OCI-LY1 (cell line): ENCODE data around the gene PSMD5.
A peak's percentile ranks its signal among the peaks of the same experiment; 100 is the strongest.

Experiments used
- H2AFZ ChIP-seq: fragments of 200-600 bp; sonication (generic), shearing (Covaris generic); 2 replicates; pipeline ENCODE4 v1.6.0; 2014; ENCODE audit warnings: antibody characterized with exemption, mild to moderate bottlenecking, low read length
- H3F3A ChIP-seq: fragments of 200-600 bp; sonication (generic), shearing (Covaris generic); 2 replicates; pipeline ENCODE4 v1.6.0; 2014; ENCODE audit warnings: mild to moderate bottlenecking, antibody characterized with exemption, low read length, moderate library complexity; ENCODE audit not compliant: insufficient read depth
- H3K27ac ChIP-seq: fragments of 200-600 bp; sonication (generic); 2 replicates; pipeline ENCODE4 v1.5.1; 2014; ENCODE audit warnings: low read length, mixed run types, mild to moderate bottlenecking, low read depth; ENCODE audit not compliant: poor library complexity, severe bottlenecking
- H3K27me3 ChIP-seq: fragments of 200-600 bp; sonication (generic); 2 replicates; pipeline ENCODE4 v1.6.0; 2014; ENCODE audit warnings: antibody characterized with exemption, mild to moderate bottlenecking, low read length, moderate library complexity; ENCODE audit not compliant: insufficient read depth
- H3K36me3 ChIP-seq: fragments of 200-600 bp; sonication (generic); 2 replicates; pipeline ENCODE4 v1.6.1; 2014; ENCODE audit warnings: mild to moderate bottlenecking, antibody characterized with exemption, low read length, moderate library complexity, mixed read lengths; ENCODE audit not compliant: insufficient read depth
- H3K4me1 ChIP-seq: fragments of 200-600 bp; sonication (generic); 2 replicates; pipeline ENCODE4 v1.5.1; 2014; ENCODE audit warnings: mild to moderate bottlenecking, low read length, moderate library complexity; ENCODE audit not compliant: insufficient read depth, severe bottlenecking
- H3K4me2 ChIP-seq: fragments of 200-600 bp; sonication (generic), shearing (Covaris generic); 2 replicates; pipeline ENCODE4 v1.6.1; 2014; ENCODE audit warnings: low read length
- H3K4me3 ChIP-seq: fragments of 200-600 bp; sonication (generic); 2 replicates; pipeline ENCODE4 v1.5.1; 2014; ENCODE audit warnings: low read length, low read depth, mild to moderate bottlenecking, mixed read lengths; ENCODE audit not compliant: poor library complexity, severe bottlenecking
- H3K79me2 ChIP-seq: fragments of 200-600 bp; shearing (Covaris generic); 2 replicates; pipeline ENCODE4 v1.6.1; 2016; ENCODE audit warnings: mixed run types, low read length, mixed read lengths; ENCODE audit not compliant: insufficient read depth
- H3K9ac ChIP-seq: fragments of 200-600 bp; sonication (generic), shearing (Covaris generic); 2 replicates; pipeline ENCODE4 v1.6.1; 2014; ENCODE audit warnings: mild to moderate bottlenecking, low read length, mixed read lengths
- H3K9me2 ChIP-seq: fragments of 200-600 bp; sonication (generic), shearing (Covaris generic); 2 replicates; pipeline ENCODE4 v1.6.1; 2014; ENCODE audit warnings: low read depth, mild to moderate bottlenecking, low read length, mixed read lengths
- H3K9me3 ChIP-seq: fragments of 200-600 bp; shearing (Covaris generic); 2 replicates; pipeline ENCODE4 v1.6.1; 2014; ENCODE audit warnings: low read length, mixed read lengths
- H4K20me1 ChIP-seq: fragments of 200-600 bp; sonication (generic), shearing (Covaris generic); 2 replicates; pipeline ENCODE4 v1.6.0; 2016; ENCODE audit warnings: mild to moderate bottlenecking, low read length; ENCODE audit not compliant: insufficient read depth
- EZH2 ChIP-seq: fragments of 200-600 bp; sonication (generic), shearing (Covaris generic); IDR thresholded peaks from 2 replicates; pipeline ENCODE4 v1.8.0; 2017; ENCODE audit warnings: borderline replicate concordance, mixed run types, mild to moderate bottlenecking, antibody characterized with exemption, low read length, moderate library complexity, mixed read lengths
- TF ChIP-seq, protein P1 (sequence below): fragments of 200-600 bp; sonication (generic), shearing (Covaris generic); IDR thresholded peaks from 2 replicates; pipeline ENCODE4 v1.5.1; 2017; ENCODE audit warnings: mild to moderate bottlenecking, antibody characterized with exemption, low read length, moderate library complexity, mixed read lengths

PSMD5 gene

DNA sequence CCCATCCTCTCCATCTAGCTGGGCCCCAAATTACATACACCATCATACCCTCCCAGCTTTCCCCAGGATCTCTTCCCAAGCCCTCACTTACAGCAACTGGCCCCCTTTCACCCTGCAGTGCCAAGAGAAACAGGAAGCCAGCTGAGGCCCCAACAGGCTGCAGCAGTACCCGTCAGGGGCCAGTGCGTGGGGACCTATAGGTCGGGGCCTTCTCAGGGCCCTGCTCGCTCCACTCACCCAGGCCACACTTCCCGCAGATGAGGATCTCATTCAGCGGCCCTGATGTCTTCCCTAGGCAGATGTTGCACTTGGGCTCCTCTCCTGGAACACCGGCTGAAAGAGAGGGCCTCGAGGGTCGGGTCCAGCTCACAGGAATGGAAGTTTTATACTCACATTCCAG lies 27.5 kb upstream of the PSMD5 start:
- no peak for TF ChIP-seq EZH2
- TF ChIP-seq, protein P1, sequence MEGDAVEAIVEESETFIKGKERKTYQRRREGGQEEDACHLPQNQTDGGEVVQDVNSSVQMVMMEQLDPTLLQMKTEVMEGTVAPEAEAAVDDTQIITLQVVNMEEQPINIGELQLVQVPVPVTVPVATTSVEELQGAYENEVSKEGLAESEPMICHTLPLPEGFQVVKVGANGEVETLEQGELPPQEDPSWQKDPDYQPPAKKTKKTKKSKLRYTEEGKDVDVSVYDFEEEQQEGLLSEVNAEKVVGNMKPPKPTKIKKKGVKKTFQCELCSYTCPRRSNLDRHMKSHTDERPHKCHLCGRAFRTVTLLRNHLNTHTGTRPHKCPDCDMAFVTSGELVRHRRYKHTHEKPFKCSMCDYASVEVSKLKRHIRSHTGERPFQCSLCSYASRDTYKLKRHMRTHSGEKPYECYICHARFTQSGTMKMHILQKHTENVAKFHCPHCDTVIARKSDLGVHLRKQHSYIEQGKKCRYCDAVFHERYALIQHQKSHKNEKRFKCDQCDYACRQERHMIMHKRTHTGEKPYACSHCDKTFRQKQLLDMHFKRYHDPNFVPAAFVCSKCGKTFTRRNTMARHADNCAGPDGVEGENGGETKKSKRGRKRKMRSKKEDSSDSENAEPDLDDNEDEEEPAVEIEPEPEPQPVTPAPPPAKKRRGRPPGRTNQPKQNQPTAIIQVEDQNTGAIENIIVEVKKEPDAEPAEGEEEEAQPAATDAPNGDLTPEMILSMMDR = no peak
- H2AFZ ChIP-seq = no peak overlapping the region
- no peak overlapping the region; the same call in 1 of the 2 replicates for H3K9ac ChIP-seq
- H3K27ac ChIP-seq = peak overlapping the region; percentile 53
- no peaks in the 10 kb centered on the region for H4K20me1 ChIP-seq
- peaks cover 26% of the 10 kb centered on the region for H3K4me1 ChIP-seq
- no peaks in the 10 kb centered on the region for H3K9me2 ChIP-seq
- no peaks in the 10 kb centered on the region for H3K27me3 ChIP-seq
- peaks cover 74% of the 10 kb centered on the region; the same call in 1 of the 2 replicates for H3K36me3 ChIP-seq
- no peaks in the 10 kb centered on the region for H3K9me3 ChIP-seq
- H3K79me2 ChIP-seq = no peaks in the 10 kb centered on the region
- H3K4me2 ChIP-seq = no peak overlapping the region; the same call in 1 of the 2 replicates
- peaks cover 1% of the 10 kb centered on the region; the same call in 1 of the 2 replicates for H3F3A ChIP-seq
- no peak overlapping the region for H3K4me3 ChIP-seq

DNA sequence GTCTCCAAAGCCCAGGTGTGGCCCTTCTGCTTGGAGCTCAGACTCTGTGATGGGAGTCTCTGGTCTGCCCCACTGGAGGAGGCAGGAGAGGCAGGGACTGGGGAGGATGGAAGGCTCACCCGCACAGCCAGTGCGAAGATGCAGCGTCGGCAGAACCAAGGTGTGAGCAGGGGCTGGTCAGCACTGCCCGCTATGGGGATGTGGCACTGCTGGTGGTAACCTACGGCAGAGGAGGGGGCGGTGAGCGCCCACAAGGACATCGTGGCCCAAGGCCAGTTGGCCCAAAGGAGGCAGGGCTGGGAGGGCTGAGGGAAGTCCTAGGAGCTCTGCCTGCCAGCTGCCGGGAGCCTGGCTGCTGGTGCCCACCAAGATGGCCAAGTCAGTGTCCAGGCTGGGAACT lies 27.0 kb upstream of the PSMD5 start:
- Histone ChIP-seq H2AFZ (no peak overlapping the region), H3K27me3 (no peaks in the 10 kb centered on the region), H3K4me1 (peaks cover 21% of the 10 kb centered on the region), H3F3A (no peaks in the 10 kb centered on the region), H3K36me3 (peaks cover 73% of the 10 kb centered on the region; the same call in 1 of the 2 replicates), H3K9ac (peak overlapping the region; percentile 57; the same call in 1 of the 2 replicates), H3K9me2 (no peaks in the 10 kb centered on the region), H3K27ac (peak overlapping the region; percentile 53), H4K20me1 (no peaks in the 10 kb centered on the region), H3K4me2 (peak overlapping the region; percentile 70), H3K79me2 (no peaks in the 10 kb centered on the region), H3K9me3 (no peaks in the 10 kb centered on the region), H3K4me3 (no peak overlapping the region)
- TF ChIP-seq, protein P1 = no peak
- TF ChIP-seq EZH2 = no peak

DNA sequence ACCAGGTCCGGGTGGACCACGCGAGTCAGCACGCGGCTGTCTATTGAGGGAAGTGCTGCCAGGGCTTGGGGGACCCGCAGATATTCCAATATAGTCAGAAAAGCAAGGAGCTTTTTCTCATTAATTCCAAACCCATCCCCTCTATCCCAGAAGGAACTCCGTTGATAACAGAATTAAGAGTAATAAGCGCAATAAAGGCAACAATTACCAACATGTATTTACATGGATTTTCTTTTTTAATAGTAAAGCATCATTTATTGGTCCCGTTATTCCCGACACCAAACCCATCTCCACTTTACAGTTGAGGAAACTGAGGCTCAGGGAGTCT lies 26.6 kb upstream of the PSMD5 start:
- H4K20me1 ChIP-seq = no peaks in the 10 kb centered on the region
- H3K9me2 ChIP-seq = no peaks in the 10 kb centered on the region
- peak overlapping the region; percentile 57 for H3K9ac ChIP-seq
- H3F3A ChIP-seq = no peaks in the 10 kb centered on the region
- TF ChIP-seq EZH2 = no peak
- TF ChIP-seq, protein P1 = no peak
- H3K4me1 ChIP-seq = peaks cover 21% of the 10 kb centered on the region
- no peaks in the 10 kb centered on the region for H3K27me3 ChIP-seq
- peaks cover 69% of the 10 kb centered on the region; the same call in 1 of the 2 replicates for H3K36me3 ChIP-seq
- peak overlapping the region; percentile 70 for H3K4me2 ChIP-seq
- H3K27ac ChIP-seq = peak overlapping the region; percentile 53
- H3K79me2 ChIP-seq = no peaks in the 10 kb centered on the region
- peak overlapping the region; percentile 62 for H3K4me3 ChIP-seq
- no peaks in the 10 kb centered on the region for H3K9me3 ChIP-seq
- no peak overlapping the region for H2AFZ ChIP-seq
